Naive thymus-derived CD4-positive, alpha-beta T cell (primary cell): ENCODE data around the gene LRRFIP2. TPM values are rescaled to one million over a fixed set of nuclear protein-coding genes. Genes with fewer than 3 reads are reported as not detected.

Source experiments
- ATAC-seq: fragments of 150-1000 bp; cut with Tn5 transposase; 2 replicates; pipeline ENCODE4 v1.10.0; 2021; ENCODE audit warnings: mild to moderate bottlenecking, moderate library complexity
- CTCF ChIA-PET: fragments of 350-600 bp; sonication (Branson Sonifier 250); formaldehyde crosslinking; loops from one replicate; lab custom pipeline; 2021; ENCODE audit warnings: antibody characterized with exemption; lab: Charles Lee
- POLR2A ChIA-PET: fragments of 350-600 bp; sonication (Branson Sonifier 250); formaldehyde crosslinking; loops from one replicate; lab custom pipeline; 2021; ENCODE audit warnings: antibody characterized with exemption, inconsistent platforms; lab: Charles Lee
- DNase-seq, 9 donors: peaks; one replicate each; pipeline versions ENCODE4 v3.0.0 to v3.0.0-alpha.2; 2020 to 2022; ENCODE audit warnings: mixed read lengths in 1 of 9
- H3K27ac ChIP-seq: one replicate; pipeline ENCODE4 v1.7.0; 2013; ENCODE audit warnings: mild to moderate bottlenecking, low read depth, low read length, moderate library complexity
- H3K27me3 ChIP-seq, 2 donors: one replicate each; pipeline ENCODE4 v1.7.0; 2013; ENCODE audit warnings: low read length in 2 of 2, mild to moderate bottlenecking in 2 of 2, moderate library complexity in 2 of 2; ENCODE audit not compliant: control insufficient read depth in 2 of 2, insufficient read depth in 2 of 2
- H3K36me3 ChIP-seq, 3 experiments: 1 replicate in 2 of 3; 2 replicates in 1 of 3; pipeline ENCODE4 v1.7.0; 2013; ENCODE audit warnings: low read length in 3 of 3, mild to moderate bottlenecking in 3 of 3, moderate library complexity in 1 of 3; ENCODE audit not compliant: insufficient read depth in 3 of 3, control insufficient read depth in 2 of 3
- H3K4me1 ChIP-seq, 2 donors: one replicate each; pipeline ENCODE4 v1.7.0; 2013; ENCODE audit warnings: low read length in 2 of 2, mild to moderate bottlenecking in 2 of 2, moderate library complexity in 1 of 2; ENCODE audit not compliant: control insufficient read depth in 2 of 2, insufficient read depth in 2 of 2
- H3K4me3 ChIP-seq: 2 replicates; pipeline ENCODE4 v1.7.0; 2013; ENCODE audit warnings: mild to moderate bottlenecking, low read length
- H3K9me3 ChIP-seq, 3 experiments: 1 replicate in 2 of 3; 2 replicates in 1 of 3; pipeline ENCODE4 v1.7.0; 2013; ENCODE audit warnings: low read length in 3 of 3; ENCODE audit not compliant: control insufficient read depth in 2 of 3
- H3K27ac Mint-ChIP-seq, 9 donors: one replicate each; pipeline ENCODE4 v1.8.0; 2020 to 2022; ENCODE audit warnings: mixed read lengths in 9 of 9, mild to moderate bottlenecking in 8 of 9, moderate library complexity in 5 of 9, inconsistent platforms in 2 of 9
- H3K27me3 Mint-ChIP-seq, 5 donors: one replicate each; pipeline ENCODE4 v1.8.0; 2021 to 2022; ENCODE audit warnings: mixed read lengths in 5 of 5, mild to moderate bottlenecking in 1 of 5
- H3K36me3 Mint-ChIP-seq, 5 donors: one replicate each; pipeline ENCODE4 v1.8.0; 2020 to 2022; ENCODE audit warnings: mixed read lengths in 5 of 5, mild to moderate bottlenecking in 3 of 5, inconsistent platforms in 1 of 5
- H3K4me1 Mint-ChIP-seq, 7 donors: one replicate each; pipeline ENCODE4 v1.8.0; 2020 to 2022; ENCODE audit warnings: mixed read lengths in 7 of 7, mild to moderate bottlenecking in 3 of 7, inconsistent platforms in 1 of 7
- H3K4me3 Mint-ChIP-seq, 10 donors: one replicate each; pipeline ENCODE4 v1.8.0; 2020 to 2022; ENCODE audit warnings: mild to moderate bottlenecking in 10 of 10, mixed read lengths in 10 of 10, moderate library complexity in 6 of 10, inconsistent platforms in 2 of 10
- H3K9me3 Mint-ChIP-seq, 11 donors: one replicate each; pipeline ENCODE4 v1.8.0; 2020 to 2022; ENCODE audit warnings: mixed read lengths in 11 of 11, mild to moderate bottlenecking in 4 of 11, inconsistent platforms in 1 of 11, moderate library complexity in 1 of 11
- intact Hi-C, 2 donors: fragments of 100-400 bp; cut with micrococcal nuclease; formaldehyde crosslinking; loops; one replicate each; pipeline ENCODE4 v1.15.1; 2023
- polyA plus RNA-seq, 2 donors: library from polyadenylated mRNA; unstranded; fragments of 300-500 nt; fragmentation: Illumina TruSeq; gene quantifications; one replicate each; pipeline ENCODE4 v1.2.3, GENCODE V29; 2021
- total RNA-seq, 6 experiments: library from RNA in 5 of 6; stranded (reverse) in 5 of 6; gene quantifications; 1 replicate in 5 of 6; 2 replicates in 1 of 6; pipeline ENCODE4 v1.2.3 and lab custom pipeline; 2021 to 2026

The LRRFIP2 gene
- total and polyA plus RNA-seq, 7 experiments from 2014 or later = 14.0 to 87.5 (median 26.3) TPM

GRCh38 chr3:37168896-37169295 is 5.5 kb downstream of the LRRFIP2 start:
- Mint-ChIP-seq H3K27me3 (no peaks in the 10 kb centered on the region), H3K4me1 (peaks cover 10 to 35% (median 23%) of the 10 kb centered on the region in 7 donors), H3K36me3 (peaks cover 0 to 19% (median 8%) of the 10 kb centered on the region in 5 donors), H3K9me3 (no peaks in the 10 kb centered on the region), H3K4me3 (no peak overlapping the region), H3K27ac (no peak overlapping the region)
- peaks cover 0 to 9% (median 0%) of the 10 kb centered on the region in 3 experiments for H3K36me3 ChIP-seq
- no peaks in the 10 kb centered on the region for H3K27me3 ChIP-seq
- ChIA-PET CTCF (no interaction called here), POLR2A (no interaction called here)
- no peaks in the 10 kb centered on the region for H3K9me3 ChIP-seq
- peaks cover 0 to 1% of the 10 kb centered on the region in 2 donors for H3K4me1 ChIP-seq
- DNase-seq (no peak), ATAC-seq (no peak)
- H3K27ac ChIP-seq = no peak overlapping the region
- no peak overlapping the region for H3K4me3 ChIP-seq
- intact Hi-C loops = no loop called here

- peak in 1 of 9 donors; percentile 30 for DNase-seq
Measured at GRCh38 chr3:37163262-37164015, 10.9 kb downstream of the LRRFIP2 start.

GRCh38 chr3:37162501-37163245 is 11.7 kb downstream of the LRRFIP2 start:
- Histone ChIP-seq H3K4me3 (no peak overlapping the region), H3K27ac (no peak overlapping the region), H3K4me1 (peaks cover 8 to 14% of the 10 kb centered on the region in 2 donors), H3K27me3 (no peaks in the 10 kb centered on the region), H3K9me3 (no peaks in the 10 kb centered on the region), H3K36me3 (peaks cover 0 to 3% (median 0%) of the 10 kb centered on the region in 3 experiments)
- no peak for DNase-seq
- Mint-ChIP-seq H3K36me3 (peaks cover 0 to 29% (median 14%) of the 10 kb centered on the region in 5 donors), H3K27ac (peak overlapping the region in 8 of 9 donors; percentile 5 to 76 (median 46)), H3K4me1 (peaks cover 20 to 36% (median 31%) of the 10 kb centered on the region in 7 donors), H3K27me3 (no peaks in the 10 kb centered on the region), H3K4me3 (peak overlapping the region in 1 of 10 donors; percentile 10), H3K9me3 (no peaks in the 10 kb centered on the region)
- intact Hi-C loops = no loop called here
- ChIA-PET CTCF (interaction anchor here (0.6 kb wide), 1 partner anchor 228 kb away, joined by 4 read pairs; no protein-coding TSS in a partner anchor), POLR2A (no interaction called here)
- ATAC-seq = no peak

More at GRCh38 chr3:37163262-37164015, 10.9 kb downstream of the LRRFIP2 start:
- ChIA-PET POLR2A (no interaction called here), CTCF (no interaction called here)
- Histone ChIP-seq H3K9me3 (no peaks in the 10 kb centered on the region), H3K4me3 (no peak overlapping the region), H3K36me3 (peaks cover 0 to 3% (median 0%) of the 10 kb centered on the region in 3 experiments), H3K27me3 (no peaks in the 10 kb centered on the region), H3K27ac (no peak overlapping the region), H3K4me1 (peaks cover 8 to 14% of the 10 kb centered on the region in 2 donors)
- intact Hi-C loops = no loop called here
- no peak overlapping the region for H3K4me3 Mint-ChIP-seq
- peak overlapping the region in 7 of 9 donors; percentile 16 to 76 (median 28) for H3K27ac Mint-ChIP-seq
- H3K27me3 Mint-ChIP-seq = no peaks in the 10 kb centered on the region
- H3K36me3 Mint-ChIP-seq = peaks cover 0 to 28% (median 18%) of the 10 kb centered on the region in 5 donors
- peak; percentile 20 for ATAC-seq
- no peaks in the 10 kb centered on the region for H3K9me3 Mint-ChIP-seq
- peaks cover 22 to 35% (median 27%) of the 10 kb centered on the region in 7 donors for H3K4me1 Mint-ChIP-seq

- Histone ChIP-seq H3K27me3 (no peaks in the 10 kb centered on the region), H3K9me3 (no peaks in the 10 kb centered on the region), H3K4me1 (peaks cover 8 to 14% of the 10 kb centered on the region in 2 donors), H3K36me3 (peaks cover 0 to 3% (median 0%) of the 10 kb centered on the region in 3 experiments), H3K4me3 (no peak overlapping the region), H3K27ac (no peak overlapping the region)
- Mint-ChIP-seq H3K9me3 (no peaks in the 10 kb centered on the region), H3K4me3 (no peak overlapping the region), H3K4me1 (peaks cover 20 to 42% (median 34%) of the 10 kb centered on the region in 7 donors), H3K27me3 (no peaks in the 10 kb centered on the region), H3K27ac (peak overlapping the region in 2 of 9 donors; percentile 46 to 59), H3K36me3 (peaks cover 0 to 33% (median 14%) of the 10 kb centered on the region in 5 donors)
- POLR2A ChIA-PET = no interaction called here
- CTCF ChIA-PET = no interaction called here
- ATAC-seq (no peak), DNase-seq (no peak)
- intact Hi-C loops = no loop called here
Measured at GRCh38 chr3:37161351-37161750, 13.0 kb downstream of the LRRFIP2 start.

GRCh38 chr3:37155782-37156181 is 18.6 kb downstream of the LRRFIP2 start:
- Histone ChIP-seq H3K9me3 (no peaks in the 10 kb centered on the region), H3K4me3 (no peak overlapping the region), H3K27ac (no peak overlapping the region), H3K4me1 (peaks cover 0 to 3% of the 10 kb centered on the region in 2 donors), H3K27me3 (no peaks in the 10 kb centered on the region), H3K36me3 (peaks cover 0 to 5% (median 0%) of the 10 kb centered on the region in 3 experiments)
- ATAC-seq (no peak), DNase-seq (no peak)
- Mint-ChIP-seq H3K36me3 (peaks cover 3 to 49% (median 34%) of the 10 kb centered on the region in 5 donors), H3K4me3 (no peak overlapping the region), H3K9me3 (peaks cover 0 to 1% (median 0%) of the 10 kb centered on the region in 11 donors), H3K27ac (no peak overlapping the region), H3K27me3 (no peaks in the 10 kb centered on the region), H3K4me1 (peaks cover 16 to 34% (median 22%) of the 10 kb centered on the region in 7 donors)
- POLR2A ChIA-PET = no interaction called here
- intact Hi-C loops = no loop called here
- CTCF ChIA-PET = no interaction called here

- Mint-ChIP-seq H3K27me3 (no peaks in the 10 kb centered on the region), H3K27ac (no peak overlapping the region), H3K9me3 (peaks cover 0 to 1% (median 0%) of the 10 kb centered on the region in 11 donors), H3K4me3 (no peak overlapping the region), H3K4me1 (peaks cover 16 to 34% (median 22%) of the 10 kb centered on the region in 7 donors), H3K36me3 (peaks cover 3 to 45% (median 29%) of the 10 kb centered on the region in 5 donors)
- ChIA-PET POLR2A (no interaction called here), CTCF (interaction anchor here (0.5 kb wide), 1 partner anchor 12 kb away, joined by 3 read pairs; no protein-coding TSS in a partner anchor)
- ATAC-seq (no peak), DNase-seq (no peak)
- no peaks in the 10 kb centered on the region for H3K27me3 ChIP-seq
- no peaks in the 10 kb centered on the region for H3K9me3 ChIP-seq
- H3K27ac ChIP-seq = no peak overlapping the region
- intact Hi-C loops = no loop called here
- peaks cover 0 to 5% (median 0%) of the 10 kb centered on the region in 3 experiments for H3K36me3 ChIP-seq
- no peak overlapping the region for H3K4me3 ChIP-seq
- H3K4me1 ChIP-seq = peaks cover 0 to 3% of the 10 kb centered on the region in 2 donors
Measured at GRCh38 chr3:37154668-37155314, 19.6 kb downstream of the LRRFIP2 start.
